ENCODE results near the gene TMEM120A.

- TF ChIP-seq SIN3A (IDR thresholded peaks at IDR 0.05; ENCODE audit: low read depth, low read length) (no peak), CTCF (IDR thresholded peaks at IDR 0.05 in 2 of 3, conservative IDR thresholded peaks at IDR 0.05 in 1 of 3; ENCODE audit: control insufficient read depth in 2 of 3, extremely low read depth in 1 of 3, insufficient read depth in 1 of 3, low read depth in 3 of 3, low read length in 3 of 3) (no peak)
Observed at GRCh38 chr7:75984130-75985008, 10.0 kb downstream of the TMEM120A start.

Measured in GM12878 (cell line).